Nucleus accumbens (tissue), 56 donors: ENCODE measurements around the gene SNX22.

Source experiments
- DNase-seq, 56 donors: peaks; one replicate each; lab custom pipeline; 2025; lab: John Stamatoyannopoulos, UW

The SNX22 gene

DNA sequence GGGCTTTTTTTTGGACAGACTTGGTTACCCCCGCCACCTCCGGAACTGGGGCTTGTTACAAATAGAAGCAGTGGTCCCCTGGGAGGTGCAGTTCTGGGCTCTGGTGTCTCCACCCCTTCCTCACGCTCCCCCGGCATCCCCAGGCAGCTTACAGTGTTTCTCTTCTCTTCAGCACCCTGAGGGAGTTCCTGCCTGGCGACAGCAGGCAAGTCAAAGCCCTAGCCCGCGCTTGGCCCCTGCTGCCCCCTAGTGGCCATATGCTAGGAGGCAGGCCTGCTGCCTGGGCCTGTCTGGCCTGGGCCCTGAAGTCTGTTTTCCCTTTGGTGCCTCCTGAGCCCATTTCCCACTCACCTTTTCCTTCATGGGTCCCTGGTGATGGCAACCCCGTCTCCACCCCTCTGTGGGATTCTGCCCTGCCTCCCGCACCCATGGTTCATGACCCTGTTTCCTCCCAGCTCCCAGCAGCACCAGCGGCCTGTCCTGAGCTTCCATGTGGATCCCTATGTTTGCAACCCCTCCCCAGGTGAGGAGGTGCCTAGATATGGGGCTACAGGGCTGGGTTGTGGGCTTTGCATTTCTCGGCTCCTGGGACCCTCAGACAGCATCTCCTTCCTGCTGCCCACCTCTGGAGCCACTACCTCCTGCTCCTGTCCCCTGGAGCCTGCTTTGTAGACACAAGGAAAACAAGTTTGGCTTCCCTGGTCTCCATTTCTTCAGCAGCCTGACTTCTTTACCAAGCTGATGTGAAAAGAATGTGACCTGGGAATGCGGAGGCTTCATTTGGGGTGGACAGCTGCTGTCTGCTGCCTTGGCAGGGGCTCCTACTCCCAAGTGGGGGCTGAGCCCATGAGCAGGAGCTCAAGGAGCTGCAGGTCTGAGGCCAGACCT, 2.2 kb downstream of the SNX22 start:
- DNase-seq = peak in 55 of 56 donors; percentile 44 to 99 (median 84)

DNA sequence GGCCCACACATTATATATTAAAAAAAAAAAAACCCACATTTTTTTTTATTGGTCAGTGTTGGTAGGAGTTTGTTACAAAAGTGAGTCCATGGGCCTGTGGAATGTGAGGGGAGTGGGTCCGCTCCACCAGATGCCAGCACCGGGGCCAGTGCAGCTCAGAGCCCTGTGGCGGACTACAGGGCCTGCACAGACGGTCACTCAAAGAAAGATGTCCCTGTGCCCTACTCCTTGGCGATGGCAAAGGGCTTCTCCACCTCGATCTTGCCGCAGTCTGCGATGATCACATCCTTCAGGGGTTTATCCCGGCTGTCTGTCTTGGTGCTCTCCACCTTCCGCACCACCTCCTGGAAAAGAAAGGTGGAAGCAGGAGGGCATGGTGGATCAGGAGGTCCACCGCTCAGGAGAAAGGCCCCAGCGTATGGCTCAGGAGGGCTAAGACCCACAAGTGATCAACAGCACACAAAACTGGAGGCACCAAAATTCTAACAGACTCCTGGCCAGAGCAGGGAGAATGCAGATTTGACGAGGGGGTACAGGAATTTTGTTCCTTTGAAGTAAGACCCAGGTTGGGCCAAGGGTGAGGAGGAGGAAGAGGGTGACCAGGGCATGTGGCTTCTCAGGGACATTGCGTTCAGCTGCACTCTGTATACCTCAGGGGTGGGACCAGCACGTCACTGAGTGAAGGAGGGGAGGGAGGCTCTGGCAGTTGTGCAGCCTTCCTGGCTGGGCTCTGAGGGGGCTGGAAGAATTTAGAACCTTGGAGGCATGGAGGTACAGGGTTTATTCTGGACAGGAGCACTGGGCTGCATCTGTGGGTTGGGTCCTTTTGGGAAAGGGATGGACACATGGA, 4.5 kb downstream of the SNX22 start:
- no peak for DNase-seq

DNA sequence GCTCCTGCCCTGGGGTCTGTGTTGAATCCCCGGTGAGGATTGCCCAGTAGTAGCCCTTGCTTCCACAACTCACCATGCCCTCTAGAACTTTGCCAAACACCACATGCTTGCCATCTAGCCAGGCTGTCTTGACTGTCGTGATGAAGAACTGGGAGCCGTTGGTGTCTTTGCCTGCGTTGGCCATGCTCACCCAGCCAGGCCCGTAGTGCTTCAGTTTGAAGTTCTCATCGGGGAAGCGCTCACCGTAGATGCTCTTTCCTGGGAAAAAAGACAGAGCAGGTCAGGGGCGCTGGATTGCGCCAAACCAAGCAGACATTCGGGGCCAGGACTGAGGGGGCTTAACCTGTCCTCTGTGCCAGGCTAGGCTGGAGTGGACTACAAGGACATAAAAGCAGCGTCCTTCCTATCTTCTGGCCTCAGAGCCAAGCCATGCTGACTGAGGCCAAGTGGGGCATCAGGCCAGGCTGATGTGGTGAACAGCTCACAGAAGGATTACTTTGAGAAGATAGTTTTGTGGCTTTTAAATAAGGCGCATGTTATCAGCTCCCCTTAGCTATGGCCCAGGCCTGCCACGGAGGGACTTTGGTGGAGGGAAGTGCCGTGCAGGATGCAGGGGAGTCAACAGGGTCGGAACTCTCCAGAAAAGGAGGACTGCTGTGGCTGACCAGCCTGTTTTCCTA, 5.3 kb downstream of the SNX22 start:
- no peak for DNase-seq

DNA sequence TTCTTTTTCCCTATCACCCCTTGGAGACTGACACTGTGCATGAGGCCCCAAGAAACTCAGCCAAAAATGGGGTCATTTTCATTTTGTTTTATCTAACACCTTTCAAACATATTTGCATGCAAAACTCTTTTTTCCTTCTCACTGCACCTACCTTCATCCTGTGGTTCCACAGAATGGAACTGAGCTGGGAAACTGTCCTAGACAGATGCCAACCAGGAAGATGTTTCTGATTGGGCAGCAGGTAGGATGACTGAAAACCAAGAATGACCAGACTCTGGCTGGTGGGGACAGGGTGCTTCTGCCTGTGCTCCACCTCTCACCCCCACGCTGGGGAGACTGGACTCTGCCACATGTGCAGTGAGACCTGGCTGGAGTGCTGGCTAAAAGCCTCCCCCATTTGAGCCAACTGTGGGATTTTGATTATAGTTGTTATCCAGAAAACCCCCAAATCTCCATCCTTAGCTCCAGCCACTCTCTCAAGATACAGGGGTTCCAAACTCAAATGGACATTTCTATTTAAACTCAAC, 6.1 kb downstream of the SNX22 start:
- no peak for DNase-seq

DNA sequence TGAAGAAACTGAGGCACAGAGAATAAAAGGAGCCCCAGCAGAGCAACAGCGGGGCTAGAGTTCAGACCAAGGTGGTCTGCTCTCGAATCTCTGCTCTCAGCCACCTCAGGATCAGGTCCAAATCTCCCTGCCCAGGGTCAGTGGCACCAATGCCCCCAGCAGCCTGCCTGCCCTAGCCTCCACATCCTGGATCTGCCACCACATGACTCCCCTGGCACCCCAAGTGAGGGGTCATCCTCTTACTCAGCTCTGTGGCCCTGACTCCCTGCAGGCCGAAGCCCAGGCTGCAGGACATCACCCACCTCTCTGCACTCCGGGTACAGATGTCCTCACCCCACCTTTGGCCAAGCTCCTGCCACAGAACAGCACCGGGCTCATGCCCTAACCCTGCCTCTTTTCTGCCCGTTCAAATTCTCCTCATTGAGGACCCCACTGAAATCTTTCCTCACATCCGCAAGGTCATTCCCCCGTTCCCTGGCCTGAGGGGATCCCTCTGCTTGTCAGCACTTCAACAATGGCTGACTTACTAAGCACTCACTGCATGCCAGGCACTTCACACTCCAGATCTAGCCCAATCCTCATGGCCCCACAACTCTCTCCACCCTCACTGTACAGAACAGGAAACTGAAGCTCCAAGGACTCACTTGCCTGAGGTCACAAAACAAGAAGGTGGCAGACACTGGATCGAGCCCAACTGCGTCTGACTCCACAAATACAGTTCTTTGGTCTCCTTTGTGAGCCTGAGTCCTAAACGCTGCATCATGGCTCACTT, 7.0 kb downstream of the SNX22 start:
- no peak for DNase-seq

DNA sequence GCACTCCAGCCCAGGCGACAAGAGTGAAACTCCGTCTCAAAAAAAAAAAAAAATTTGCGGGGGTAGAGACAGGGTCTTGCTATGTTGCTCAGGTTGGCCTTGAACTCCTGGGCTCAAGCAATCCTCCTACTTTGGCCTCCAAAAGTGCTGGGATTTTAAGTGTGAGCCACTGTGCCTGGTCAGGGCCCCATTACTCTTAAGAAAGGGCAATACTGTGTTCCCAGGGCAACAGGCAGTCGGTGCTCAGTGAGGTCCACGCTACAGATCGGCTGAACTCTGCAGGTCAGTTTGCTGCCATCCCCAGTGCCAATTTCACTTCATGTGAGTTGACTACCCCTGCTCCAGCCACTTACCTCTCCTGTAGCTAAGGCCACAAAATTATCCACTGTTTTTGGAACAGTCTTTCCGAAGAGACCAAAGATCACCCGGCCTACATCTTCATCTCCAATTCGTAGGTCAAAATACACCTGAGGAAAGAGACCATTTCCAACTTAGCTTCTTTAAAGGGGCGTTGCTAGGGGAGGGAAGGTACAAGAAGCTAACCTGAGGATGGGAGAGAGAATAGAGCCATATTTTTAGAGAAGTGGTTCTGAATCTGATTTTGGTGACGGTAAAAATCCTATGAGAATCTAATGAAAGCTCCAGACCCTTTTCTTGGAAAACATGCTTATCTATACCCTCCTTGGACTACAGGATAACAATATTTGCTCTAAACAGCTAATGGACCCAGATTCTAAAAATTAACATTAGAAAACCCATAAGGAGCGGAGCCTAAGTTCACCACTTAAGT, 10.4 kb downstream of the SNX22 start:
- no peak for DNase-seq

DNA sequence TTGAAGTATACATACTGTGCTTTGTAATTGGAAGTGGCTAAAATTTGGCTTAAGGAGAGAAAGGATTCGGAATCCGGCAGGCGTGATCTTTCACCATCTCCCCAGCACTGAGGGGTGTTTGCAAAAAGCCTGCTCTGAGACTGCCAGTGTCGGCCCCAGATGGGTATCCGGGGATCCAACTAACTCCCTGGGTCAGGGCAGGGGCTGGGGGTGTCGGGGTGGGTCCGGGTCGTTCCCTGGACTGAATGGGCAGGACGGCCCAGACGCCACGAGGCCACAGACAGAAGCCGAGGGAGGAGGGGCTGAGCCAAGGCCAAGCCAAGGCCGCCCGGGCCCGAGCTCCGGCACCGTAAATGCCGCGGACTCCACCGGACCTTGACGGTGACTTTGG, 10.9 kb downstream of the SNX22 start:
- DNase-seq = peak in 2 of 56 donors; percentile 63 to 69

DNA sequence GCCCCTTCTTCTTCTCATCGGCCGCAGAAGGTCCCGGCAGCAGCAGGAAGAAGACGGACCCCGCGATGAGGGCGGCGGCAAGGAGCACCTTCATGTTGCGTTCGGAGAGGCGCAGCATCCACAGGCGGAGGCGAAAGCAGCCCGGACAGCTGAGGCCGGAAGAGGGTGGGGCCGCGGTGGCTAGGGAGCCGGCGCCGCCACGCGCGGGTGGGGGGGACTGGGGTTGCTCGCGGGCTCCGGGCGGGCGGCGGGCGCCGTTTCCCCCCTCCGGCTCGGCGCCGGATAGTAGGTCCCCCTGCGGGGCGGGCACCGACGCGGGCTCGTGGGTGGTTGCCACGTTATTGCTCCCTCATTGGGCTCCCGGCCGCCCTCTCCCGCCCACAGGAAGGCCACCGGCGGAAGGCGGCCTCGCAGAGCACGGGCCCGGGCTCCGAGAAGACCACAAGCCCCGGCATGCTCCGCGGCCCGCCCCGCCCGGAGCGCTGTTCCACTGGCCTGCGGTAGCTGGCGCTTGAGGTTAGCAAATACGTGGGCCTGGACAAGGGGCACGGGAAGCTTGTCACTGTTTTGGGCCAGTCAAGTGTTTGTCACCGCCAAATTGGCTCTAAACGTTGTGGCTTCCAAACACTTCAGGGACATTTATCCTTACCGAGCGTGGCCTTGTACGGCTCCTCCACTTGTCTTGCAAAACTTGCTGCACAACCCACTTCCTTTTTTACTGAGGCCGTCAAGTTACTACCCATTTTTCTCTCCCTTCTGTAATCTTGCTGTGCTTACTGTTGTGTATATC, 11.5 kb downstream of the SNX22 start, which contains the start of gene PPIB:
PPIB (minus strand) TSS at position 154 of the 790 bp plus-strand sequence; CDS start at position 118, 36 bp downstream.
- DNase-seq = peak; percentile 75 to 99 (median 97)

DNA sequence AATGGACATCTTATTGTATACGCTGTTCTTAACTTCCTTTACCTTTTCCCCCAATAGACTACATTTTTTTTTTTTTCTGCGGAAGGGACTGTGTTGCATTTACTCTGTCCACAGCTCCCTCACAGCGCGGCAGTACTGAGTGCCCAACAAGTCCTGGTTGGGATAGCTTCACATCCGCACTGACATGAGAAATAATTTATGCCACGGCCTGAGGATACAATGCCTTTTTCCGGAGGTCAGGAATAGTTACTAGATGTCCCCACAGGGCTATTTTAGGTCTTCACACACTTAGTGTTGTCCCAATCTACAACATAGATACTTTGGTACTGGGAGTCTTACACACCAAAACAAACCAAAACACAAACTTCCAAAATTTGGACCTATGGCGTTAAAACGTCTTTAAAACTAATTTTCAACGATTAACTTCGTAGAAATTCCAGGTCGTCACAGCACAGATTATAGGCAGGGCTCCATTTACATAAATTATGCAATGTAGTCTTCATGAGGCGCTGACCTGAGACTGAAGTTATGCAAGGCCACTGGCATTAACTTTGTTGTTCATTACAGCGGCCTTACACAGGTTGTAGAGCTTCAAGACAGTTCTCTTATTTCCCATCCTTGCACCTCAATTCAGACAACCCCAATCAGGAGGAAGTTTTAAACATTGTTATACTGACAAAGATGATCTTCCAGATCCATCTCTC, 12.3 kb downstream of the SNX22 start:
- DNase-seq = peak in 8 of 56 donors; percentile 19 to 53 (median 32)

DNA sequence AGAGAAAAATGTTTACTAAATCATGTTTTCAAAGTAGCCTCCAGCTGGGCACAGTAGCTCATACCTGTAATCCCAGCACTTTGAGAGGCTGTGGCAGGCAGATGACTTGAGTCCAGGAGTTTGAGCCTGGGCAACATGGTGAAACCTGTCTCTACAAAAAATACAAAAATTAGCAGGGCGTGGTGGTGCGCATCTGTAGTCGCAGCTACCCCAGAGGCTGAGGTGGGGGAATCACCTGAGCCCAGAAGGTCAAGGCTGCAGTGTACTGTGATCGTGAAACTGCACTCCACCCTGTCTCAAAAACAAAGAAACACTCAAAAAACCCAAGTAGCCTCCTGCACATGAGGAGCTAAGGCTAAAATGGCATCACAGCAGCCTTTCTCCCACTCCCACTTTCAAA, 12.9 kb downstream of the SNX22 start:
- DNase-seq = no peak

DNA sequence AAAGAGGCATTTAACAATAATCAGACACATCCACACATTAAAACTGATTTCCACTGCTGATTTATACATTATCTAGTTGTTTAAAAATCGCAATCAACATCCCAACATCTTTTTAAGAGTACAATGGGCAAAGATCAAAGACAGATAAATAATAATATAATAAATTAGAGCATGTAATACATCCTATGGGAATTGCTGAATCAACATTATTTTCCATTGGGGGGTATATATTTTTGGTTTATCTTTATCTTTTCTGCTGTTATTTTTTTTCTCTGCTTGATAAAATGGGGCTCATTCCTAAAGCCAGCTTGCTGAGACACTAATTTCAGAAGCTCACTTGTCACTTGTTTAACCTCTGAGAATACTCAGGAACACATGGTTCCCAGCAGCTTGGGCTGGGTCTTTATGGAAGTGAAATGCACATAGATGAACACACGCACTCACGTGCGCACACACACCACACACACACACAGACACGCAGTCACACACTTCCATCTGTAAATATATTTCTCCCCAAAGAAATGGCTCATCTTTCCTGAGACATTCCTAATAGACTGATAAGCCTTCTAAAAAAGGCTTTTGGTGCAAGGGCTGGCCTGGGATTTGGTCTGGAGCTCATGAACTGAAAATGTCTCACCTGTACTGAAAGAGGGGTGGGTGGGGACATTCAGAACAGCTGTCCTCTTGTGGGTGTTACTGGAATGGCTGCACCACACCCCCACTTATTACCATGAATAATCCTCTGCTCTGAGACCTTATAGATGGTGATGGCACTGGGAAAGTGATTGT, 14.8 kb downstream of the SNX22 start:
- no peak for DNase-seq

DNA sequence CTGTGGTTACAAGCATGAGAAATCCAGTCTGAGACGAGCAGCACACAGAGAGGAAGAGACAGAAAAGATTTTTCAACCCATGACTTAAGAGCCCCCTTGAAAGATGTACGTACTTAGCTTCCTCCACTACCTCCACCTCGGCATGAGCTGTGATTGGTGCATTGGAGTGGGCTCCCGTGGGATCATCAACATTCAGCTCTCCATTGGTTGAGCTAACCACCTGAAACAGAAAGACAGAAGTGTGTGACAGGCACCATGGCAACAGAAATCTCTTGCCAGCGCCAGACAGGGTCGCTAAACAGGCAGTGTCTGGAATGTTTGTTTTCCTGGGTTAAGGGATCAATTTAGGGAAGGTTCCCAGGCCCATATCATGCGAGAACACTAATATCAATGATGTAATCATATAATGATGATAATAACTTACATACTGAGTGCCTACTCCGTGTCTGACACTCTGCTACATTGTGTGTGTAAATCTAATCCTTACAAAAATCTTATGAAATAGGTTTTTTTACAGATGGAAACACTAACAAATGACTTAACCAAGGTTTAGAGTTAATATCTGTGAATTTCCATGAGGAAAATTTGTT, 28.8 kb downstream of the SNX22 start:
- peak in 39 of 56 donors; percentile 3 to 82 (median 43) for DNase-seq

DNA sequence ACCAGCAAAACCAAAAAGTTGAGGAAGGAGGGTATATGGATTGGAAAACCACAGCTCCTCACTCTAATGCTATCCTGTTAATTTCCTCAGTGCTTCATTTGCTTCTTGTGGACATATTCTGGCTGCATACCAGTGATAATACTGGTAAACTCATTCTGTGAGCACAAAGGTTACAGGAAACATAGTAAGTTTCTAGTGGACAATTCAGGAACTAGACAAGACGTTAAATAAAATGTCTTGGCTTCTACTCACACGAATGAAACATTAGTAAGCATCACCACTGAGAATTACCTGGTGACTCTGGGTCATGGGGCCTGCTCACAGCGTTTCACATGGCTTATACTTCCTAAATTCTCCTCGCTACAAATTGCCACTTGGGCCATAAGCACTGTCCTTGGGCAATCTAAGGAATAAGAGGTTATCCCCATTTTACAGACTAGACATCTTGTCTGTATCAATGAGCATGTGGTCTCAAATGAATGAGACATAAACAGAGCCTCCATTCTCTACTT, 31.4 kb downstream of the SNX22 start:
- DNase-seq = no peak

DNA sequence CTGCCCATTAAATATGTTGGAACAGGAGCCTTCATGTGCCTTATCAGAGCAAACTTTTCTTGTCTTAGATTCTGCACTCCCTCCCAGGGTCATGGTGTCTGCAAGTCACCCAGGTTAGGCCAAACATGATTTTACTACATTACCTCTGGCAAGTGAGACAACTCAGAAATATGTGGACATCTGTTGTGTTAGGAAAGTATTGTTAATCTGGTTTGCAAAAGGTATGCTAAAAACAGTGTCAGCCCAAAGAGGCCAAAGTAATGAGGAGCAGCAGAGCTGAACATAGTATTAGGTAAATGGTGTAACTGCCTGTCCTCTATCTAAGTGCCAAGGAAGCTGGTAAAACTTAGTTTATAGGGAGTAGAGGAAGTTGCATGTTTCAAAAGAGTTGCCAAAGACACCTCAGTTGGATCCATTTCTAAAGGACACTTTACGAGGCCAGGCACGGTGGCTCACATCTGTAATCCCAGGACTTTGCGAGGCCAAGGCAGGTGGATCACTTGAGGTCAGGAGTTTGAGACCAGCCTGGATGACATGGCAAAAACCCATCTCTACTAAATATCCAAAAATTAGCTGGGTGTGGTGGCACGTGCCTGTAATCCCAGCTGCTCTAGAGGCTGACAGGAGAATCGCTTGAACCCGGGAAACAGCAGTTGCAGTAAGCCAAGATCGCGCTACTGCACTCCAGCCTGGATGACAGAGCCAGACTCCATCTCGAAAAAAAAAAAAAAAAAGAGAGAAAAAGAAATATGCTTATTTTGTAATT, 33.8 kb downstream of the SNX22 start:
- no peak for DNase-seq
